CD4-positive, alpha-beta T cell treated with Interleukin-4 for 1 hour (primary cell): Measurements from ENCODE around the gene HPRT1.
"Not testable (repeated sequence)": the region's sequence is repeated elsewhere in the genome, so short reads cannot be mapped to it uniquely, and the experiment has no call there.

Experiments
- DNase-seq, 2 donors: peaks; one replicate each; pipeline ENCODE4 v3.0.0-alpha.2; 2020 to 2022

The HPRT1 gene, protein sequence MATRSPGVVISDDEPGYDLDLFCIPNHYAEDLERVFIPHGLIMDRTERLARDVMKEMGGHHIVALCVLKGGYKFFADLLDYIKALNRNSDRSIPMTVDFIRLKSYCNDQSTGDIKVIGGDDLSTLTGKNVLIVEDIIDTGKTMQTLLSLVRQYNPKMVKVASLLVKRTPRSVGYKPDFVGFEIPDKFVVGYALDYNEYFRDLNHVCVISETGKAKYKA

DNA sequence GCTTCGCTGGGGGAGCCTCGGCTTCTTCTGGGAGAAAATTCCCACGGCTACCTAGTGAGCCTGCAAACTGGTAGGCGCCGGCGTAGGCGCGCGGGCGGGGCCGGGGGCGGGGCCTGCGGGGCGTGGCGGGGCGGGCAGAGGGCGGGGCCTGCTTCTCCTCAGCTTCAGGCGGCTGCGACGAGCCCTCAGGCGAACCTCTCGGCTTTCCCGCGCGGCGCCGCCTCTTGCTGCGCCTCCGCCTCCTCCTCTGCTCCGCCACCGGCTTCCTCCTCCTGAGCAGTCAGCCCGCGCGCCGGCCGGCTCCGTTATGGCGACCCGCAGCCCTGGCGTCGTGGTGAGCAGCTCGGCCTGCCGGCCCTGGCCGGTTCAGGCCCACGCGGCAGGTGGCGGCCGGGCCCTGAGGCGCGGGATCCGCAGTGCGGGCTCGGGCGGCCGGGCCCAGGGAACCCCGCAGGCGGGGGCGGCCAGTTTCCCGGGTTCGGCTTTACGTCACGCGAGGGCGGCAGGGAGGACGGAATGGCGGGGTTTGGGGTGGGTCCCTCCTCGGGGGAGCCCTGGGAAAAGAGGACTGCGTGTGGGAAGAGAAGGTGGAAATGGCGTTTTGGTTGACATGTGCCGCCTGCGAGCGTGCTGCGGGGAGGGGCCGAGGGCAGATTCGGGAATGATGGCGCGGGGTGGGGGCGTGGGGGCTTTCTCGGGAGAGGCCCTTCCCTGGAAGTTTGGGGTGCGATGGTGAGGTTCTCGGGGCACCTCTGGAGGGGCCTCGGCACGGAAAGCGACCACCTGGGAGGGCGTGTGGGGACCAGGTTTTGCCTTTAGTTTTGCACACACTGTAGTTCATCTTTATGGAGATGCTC, at the start of gene HPRT1:
Gene HPRT1, plus strand, starts transcription at position 161 of the 857 bp plus-strand sequence. Its CDS starts 147 bp downstream, at position 308.
- peak; percentile 82 to 84 for DNase-seq

DNA sequence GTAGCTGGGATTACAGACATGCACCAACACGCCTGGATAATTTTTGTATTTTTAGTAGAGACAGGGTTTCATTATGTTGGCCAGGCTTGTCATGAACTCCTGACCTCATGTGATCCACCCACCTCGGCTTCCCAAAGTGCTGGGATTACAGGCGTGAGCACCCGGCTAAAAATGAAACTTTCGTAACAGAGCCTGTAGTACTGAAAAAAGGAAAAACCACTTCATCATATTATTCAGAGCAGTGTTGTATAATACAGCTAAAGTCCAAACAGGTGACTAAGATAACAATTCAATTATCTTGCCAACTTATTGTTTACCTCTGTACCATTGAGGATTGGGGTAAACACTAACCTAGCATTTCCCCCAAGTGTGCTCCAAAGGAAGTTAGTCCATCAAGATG, 43.9 kb upstream of the HPRT1 start:
- DNase-seq: no peak

DNA sequence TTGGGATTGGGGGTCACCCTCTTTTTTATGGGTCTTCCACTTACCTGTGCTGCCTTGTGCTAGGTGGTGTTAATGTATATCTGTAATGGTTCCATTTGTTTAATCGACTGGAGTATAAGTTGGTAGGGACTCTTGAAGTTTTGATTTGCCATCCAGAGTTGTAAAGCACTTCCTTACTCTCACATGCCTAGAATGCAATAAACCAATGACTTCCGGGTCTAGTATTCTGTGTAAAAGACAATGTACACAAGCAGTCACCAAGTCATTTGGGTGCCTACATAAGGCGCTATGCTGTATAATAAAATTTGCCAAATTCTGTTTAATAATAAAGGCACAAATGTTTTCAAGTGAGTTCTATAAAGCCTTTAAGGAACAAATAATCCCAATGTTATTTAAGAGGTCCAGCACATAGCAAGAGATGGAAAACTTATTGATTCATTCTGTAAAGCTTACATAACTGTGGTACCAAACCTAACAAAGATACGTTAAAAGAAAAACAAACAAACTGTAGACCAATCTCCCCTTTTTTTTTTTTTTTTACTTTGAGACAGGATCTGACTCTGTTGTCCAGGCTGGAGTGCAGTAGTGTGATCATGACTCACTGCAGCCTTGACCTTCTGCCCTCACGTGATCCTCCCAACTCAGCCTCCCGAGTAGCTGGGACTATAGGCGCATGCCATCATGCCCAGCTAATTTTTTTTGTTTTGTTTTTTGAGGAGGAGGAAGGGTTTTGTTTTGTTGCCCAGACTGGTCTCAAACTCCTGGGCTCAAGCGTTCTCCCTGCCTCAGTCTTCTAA, 41.5 kb upstream of the HPRT1 start:
- no peak for DNase-seq

DNA sequence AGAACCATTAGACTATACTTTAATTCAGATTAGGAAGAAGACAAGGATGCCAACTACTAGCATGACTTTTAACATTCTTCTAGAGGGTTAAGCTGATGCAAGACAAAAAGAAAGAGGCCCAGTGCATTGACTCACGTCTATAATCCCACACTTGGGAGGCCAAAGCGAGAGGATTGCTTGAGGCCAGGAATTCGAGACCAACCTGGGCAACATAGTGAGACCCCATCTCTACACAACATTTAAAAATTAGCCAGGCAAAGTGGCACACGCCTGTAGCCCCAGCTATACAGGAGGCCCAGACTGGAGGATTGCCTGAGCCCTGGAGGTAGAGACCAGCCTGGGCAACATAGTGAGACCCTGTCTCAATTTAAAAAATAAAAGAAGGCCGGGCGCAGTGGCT, 40.2 kb upstream of the HPRT1 start:
- no peak for DNase-seq

DNA sequence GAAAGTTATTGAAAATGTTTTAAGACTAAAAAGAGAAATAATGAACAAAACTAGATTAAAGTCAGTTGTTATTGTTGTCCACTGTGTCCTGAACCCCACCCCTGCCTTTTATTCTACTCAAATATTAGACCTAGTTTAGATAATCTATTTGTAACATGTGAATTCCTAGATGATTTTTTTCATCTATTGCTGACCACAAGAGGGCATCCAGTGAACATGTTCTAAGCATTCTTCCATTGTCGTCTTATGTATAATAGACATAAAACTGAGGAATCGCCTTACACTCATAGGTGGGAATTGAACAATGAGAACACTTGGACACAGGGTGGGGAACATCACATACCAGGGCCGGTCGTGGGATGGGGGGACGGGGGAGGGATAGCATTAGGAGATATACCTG, 36.4 kb upstream of the HPRT1 start:
- DNase-seq: no peak

DNA sequence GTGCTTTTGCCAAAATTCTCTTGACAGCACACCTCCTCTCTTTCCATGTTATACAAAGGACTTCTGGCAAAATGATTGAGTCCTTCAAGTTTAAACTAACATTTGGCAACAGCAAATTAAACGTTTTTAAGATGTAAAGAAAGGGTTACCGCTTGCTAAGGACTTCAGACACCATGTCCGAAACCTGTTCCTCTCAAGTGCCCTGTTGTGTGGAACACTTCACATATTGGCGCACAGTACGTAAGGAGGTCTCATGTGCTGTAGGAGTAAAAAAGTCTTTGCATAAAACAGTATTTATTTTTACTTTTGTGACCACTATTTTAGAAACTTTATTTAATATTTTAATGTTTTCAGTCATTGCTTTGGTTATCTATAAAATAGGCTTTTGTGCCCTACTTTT, 33.7 kb upstream of the HPRT1 start:
- DNase-seq: no peak

DNA sequence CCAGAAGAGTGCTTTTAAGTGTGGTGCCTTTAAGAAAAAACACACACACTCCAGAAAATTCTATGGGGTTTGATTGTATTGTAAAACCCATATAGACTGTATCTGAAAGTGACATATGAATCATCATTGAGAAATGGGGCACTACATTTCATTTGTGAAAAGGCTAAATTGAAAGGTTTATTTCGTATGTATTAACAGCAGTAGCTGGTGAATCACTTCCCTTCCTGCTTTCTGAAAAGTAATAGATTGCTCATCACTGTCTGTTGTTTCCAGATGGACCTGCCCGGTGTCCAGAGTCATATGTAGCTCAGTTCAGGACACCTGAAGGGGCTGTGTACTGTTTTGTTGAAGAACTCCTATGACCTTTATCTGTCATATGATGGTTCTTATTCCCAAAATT, 28.1 kb upstream of the HPRT1 start:
- no peak for DNase-seq

DNA sequence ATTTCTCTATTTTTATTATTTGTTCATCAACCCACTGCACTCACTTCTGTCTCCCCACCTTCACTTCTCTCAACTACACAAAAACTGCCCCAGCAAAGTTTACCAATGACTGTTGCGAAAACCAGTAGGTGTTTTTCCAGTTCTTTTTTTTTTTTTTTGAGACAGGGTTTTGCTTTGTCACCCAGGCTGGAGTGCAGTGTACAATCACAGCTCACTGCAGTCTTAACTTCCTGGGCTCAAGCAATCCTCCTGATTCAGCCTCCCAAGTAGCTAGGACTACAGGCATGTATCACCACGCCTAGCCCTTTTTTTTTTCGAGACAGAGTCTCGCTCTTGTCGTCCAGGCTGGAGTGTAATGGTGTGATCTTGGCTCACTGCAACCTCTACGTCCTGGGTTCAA, 24.1 kb upstream of the HPRT1 start:
- DNase-seq: no peak

DNA sequence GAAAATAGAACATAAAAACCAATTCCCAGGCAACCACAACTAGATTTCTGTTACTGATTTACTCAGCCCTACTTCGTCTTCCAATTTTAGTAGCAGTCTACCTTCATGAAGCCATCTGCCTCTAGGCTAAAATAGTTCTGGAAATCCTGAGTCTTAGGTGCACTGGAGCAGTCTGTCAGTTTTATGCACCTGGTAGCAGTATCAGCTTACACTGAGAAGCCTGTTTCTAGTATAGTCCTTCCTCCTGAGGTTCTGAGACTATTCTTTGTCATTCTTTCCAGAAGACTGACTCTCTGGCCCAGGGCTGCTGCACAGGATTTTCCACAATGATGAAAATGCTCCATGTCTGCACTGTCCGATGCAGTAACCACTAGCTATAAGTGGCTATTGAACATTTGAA, 16.9 kb upstream of the HPRT1 start:
- no peak for DNase-seq

DNA sequence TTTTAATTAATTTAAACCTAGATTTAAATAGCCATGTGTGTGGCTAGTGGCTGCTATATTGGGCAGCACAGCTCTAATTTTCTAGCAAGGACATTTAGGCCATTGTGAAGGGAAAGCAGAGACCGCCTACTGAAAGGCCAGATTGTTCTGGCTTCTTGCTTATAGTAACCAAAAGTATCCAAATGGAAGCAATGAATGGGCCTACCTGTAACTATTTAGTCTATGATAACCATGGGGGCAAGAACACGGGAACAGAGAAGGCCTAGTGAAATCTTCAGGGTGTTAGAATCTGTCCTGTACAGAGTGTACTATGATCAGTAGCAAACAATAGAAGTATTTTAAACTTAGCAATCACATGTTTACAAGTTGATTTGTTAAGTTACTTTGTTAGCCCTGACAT, 16.5 kb upstream of the HPRT1 start:
- DNase-seq: no peak

DNA sequence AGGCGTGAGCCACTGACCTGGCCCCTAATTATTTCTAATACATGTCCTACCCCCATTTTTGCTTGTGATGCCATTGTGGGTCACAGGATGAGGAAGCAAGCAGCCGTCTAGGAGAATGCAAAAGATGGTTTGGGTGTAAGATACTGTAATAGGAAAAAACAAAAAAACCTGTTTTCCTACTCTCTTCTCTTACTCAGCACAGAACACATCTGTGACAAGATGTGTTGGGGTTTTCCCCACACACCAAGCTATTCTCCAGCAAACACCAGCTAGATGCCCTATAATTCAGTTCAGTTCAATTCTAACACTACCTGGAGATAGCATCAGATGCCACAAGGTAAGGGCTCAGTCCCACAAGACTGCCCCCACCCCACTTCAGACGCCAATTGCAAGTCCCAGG, 15.3 kb upstream of the HPRT1 start:
- DNase-seq: no peak

DNA sequence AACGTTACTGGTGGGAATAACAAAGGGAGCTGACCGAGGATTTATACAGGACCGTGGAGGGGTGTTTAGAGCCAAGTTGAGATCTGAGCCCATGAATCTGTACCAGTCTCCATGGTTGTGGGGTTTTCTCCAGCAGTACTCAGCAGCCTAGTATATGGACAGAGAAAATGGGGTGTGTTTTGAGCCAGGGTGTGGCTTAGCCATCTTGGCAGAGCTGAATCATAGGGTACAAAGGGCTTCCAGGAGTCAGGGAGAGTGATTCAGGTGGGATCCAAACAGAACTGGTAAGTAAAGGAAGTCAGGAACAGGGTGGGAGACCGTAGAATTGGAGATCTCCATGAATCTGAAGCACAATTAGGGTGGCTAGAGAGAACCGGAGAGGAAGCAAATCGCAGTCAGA, 7.4 kb upstream of the HPRT1 start:
- no peak for DNase-seq

DNA sequence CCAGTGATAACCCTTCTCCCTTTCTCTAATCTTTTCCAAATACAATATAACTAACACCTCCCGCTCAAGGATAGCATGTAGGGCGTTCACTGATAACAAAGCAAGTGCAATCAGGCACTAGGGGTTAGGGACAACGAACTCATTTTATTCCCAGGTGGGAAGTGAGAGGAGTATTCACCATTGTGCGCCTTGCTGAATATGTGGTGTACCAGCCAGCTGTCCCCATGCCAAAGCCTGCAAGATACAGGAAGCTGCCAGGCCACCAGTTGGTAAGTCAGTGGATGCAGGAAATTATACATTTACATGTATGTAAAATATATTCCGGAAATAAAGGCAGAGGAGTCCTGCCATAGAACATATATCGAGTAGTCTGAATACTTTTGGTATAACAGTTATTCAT, 6.3 kb upstream of the HPRT1 start:
- DNase-seq: no peak

DNA sequence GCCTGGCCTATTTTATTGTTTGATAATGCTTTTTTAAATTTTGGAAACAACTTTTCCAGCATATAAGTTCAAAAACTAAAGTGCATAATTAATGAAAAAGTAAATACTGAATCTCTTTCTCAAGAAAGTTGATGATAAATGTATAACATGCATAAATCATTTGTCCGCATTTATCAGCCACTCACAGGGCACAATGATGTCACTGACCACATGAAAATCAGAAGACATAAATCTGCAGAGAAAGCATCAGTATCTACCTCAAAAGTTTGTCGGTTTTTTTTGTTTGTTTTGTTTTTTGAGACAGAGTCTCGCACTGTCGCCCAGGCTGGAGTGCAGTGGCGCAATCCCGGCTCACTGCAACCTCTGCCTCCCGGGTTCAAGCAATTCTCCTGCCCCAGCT, 5.5 kb upstream of the HPRT1 start:
- no peak for DNase-seq

DNA sequence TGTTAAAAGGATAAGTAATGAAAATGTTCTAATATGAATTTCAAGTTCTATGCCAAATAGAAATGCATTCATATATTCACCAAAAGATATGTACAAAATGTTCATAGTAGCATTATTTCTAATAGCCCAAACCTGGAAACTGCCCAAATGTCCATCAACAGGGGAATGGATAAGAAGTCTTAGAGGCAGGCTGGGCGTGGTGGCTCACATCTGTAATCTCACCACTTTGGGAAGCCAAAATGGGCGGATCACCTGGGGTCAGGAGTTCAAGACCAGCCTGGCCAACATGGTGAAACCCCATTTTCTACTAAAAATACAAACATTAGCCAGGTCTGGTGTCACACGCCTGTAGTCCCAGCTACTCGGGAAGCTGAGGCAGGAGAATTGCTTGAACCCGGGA, 2.3 kb upstream of the HPRT1 start:
- no peak for DNase-seq

DNA sequence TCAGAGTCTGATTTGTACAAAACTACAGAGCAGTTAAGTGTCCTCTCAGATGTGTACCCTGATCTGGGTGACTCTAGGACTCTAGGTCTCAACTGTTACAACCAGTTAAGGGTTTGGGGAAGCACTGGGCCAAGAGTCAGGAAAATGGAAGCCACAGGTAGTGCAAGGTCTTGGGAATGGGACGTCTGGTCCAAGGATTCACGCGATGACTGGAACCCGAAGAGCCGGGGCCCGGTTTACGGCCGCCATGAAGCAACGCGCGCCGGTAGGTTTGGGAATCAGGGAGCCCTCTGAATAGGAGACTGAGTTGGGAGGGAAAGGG, 321 bp upstream of the HPRT1 start:
- DNase-seq: no peak

DNA sequence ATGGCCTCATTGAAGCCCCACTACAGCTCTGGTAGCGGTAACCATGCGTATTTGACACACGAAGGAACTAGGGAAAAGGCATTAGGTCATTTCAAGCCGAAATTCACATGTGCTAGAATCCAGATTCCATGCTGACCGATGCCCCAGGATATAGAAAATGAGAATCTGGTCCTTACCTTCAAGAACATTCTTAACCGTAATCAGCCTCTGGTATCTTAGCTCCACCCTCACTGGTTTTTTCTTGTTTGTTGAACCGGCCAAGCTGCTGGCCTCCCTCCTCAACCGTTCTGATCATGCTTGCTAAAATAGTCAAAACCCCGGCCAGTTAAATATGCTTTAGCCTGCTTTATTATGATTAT, 876 bp downstream of the HPRT1 start:
- peak in 1 of 2 donors; percentile 2 for DNase-seq

DNA sequence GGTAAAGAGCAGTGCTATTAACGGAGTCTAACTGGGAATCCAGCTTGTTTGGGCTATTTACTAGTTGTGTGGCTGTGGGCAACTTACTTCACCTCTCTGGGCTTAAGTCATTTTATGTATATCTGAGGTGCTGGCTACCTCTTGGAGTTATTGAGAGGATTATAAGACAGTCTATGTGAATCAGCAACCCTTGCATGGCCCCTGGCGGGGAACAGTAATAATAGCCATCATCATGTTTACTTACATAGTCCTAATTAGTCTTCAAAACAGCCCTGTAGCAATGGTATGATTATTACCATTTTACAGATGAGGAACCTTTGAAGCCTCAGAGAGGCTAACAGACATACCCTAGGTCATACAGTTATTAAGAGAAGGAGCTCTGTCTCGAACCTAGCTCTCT, 1.5 kb downstream of the HPRT1 start:
- no peak for DNase-seq

DNA sequence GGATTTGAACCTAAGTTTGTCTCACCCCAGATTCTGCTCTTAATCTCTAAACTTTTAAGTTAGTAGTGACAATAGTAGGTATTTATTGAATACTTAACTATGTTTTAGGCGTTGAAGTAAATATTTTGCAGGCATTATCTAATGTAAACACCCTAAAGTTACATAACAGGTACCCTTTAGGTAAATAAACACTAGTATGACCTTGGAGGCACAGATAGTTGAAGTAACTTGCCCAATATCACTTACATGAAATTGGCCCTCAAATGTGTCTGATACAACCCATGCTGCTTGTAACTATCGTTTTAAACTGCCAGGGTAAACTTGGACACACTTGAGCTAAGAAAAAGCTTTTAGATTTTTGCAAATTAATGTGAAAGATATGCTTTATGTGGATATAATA, 3.0 kb downstream of the HPRT1 start:
- DNase-seq: no peak

DNA sequence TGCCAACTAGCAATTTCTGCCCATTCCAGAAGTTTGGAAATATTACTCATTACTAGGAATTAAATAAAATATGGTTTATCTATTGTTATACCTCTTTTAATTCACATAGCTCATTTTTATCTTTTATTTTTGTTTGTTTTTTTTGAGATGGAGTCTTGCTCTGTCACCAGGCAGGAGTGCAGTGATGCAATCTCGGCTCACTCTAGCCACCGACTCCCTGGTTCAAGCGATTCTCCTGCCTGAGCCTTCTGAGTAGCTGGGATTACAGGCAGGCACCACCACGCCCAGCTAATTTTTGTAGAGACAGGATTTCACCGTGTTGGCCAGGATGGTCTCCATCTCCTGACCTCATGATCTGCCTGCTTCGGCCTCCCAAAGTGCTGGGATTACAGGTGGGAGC, 4.5 kb downstream of the HPRT1 start:
- not testable (repeated sequence) for DNase-seq

DNA sequence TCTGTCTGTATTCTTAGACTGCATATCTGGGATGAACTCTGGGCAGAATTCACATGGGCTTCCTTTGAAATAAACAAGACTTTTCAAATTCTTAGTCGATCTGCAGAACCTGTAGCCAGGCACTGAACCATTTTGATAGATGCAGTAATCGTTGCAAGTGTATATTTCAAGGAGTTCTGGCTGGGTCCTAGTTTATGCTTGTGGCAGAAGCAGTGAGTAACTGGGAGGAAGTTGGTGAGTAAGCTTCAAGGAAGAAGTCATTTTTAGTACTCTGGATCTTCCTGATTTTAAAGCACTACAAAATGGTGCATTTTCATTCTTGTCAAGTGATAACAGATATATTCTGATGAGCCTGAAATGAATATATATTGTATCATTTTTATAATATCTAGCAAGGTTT, 9.5 kb downstream of the HPRT1 start:
- no peak for DNase-seq

DNA sequence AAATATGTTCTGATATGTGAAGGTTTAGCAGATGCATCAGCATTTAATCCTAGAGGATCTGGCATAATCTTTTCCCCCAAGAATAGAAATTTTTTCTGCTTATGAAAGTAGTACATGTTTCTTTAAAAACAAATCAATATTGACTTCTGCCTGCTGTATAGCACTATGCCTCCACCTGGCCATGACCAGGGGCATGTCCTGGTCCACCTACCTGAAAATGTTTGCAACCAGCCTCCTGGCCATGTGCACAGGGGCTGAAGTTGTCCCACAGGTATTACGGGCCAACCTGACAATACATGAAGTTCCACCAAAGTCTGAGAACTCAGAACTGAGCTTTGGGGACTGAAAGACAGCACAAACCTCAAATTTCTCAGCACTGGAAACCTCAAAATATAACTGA, 10.0 kb downstream of the HPRT1 start:
- DNase-seq: no peak

DNA sequence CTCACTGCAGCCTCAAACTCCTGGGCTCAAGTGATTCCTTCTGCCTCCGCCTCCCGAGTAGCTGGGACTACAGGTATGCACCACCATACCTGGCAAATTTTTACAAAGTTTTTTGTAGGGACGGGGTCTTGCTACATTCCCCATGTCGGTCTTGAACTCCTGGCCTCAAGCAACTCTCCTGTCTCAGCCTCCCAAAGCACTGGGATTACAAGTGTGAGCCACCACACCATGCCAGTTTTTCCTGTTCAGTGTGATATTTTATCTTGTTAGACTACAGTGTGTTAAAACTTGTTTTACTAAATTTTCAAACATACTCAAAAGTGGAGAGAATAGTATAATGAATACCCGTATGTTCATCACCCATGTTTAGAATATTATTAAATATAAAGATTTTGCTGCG, 12.1 kb downstream of the HPRT1 start:
- no peak for DNase-seq

DNA sequence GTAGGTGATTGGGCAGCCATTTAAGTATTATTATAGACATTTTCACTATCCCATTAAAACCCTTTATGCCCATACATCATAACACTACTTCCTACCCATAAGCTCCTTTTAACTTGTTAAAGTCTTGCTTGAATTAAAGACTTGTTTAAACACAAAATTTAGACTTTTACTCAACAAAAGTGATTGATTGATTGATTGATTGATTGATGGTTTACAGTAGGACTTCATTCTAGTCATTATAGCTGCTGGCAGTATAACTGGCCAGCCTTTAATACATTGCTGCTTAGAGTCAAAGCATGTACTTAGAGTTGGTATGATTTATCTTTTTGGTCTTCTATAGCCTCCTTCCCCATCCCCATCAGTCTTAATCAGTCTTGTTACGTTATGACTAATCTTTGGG, 16.3 kb downstream of the HPRT1 start:
- no peak for DNase-seq
